Activated CD4-positive, alpha-beta T cell treated with anti-CD3 and anti-CD28 coated beads, Interleukin-2, amount 50 U/mL, for 16 hours (primary cell): ENCODE results near the gene MRC2.
"Not testable (repeated sequence)": the region's sequence is repeated elsewhere in the genome, so short reads cannot be mapped to it uniquely, and the experiment has no call there.

Experiments used
- DNase-seq: peaks from one replicate; pipeline ENCODE4 v3.0.0-alpha.2; 2020

Gene MRC2

DNA sequence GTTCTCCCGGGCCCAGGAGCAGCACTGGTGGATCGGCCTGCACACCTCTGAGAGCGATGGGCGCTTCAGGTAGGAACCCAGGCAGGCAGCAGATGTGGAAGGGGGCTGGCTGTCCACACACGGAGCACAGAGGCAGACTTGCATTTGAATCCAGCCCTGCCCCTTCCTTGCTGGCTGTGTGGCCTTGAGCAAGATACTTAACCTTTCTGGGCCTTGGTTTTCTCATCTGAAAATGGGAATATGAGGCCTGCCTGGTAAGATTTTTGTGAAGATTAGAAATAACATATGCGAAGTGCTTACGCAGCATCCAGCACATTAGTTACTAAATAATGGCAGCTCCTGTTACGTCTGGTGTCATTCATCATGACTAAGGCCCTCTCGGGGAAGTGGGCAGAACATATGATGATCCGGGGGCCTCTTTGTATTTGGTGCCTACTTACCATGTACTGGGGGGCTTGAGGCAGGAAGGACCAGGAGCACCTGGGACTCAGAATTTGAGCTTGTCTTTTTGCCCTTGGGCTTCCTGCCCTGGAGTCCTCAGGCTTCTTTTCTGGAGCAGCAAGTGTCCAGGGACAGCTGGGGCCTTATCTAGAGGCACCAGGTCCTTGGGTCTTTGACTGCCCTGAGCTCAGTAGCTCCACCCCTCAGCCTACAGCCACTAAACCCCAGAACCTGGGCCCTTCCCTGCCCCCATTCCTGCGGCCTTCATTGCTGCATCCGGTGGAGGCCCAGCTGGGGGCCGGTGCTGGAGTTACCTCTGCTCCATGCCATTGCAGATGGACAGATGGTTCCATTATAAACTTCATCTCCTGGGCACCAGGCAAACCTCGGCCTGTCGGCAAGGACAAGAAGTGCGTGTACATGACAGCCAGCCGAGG, 53.8 kb downstream of the MRC2 start:
- DNase-seq, result no peak

DNA sequence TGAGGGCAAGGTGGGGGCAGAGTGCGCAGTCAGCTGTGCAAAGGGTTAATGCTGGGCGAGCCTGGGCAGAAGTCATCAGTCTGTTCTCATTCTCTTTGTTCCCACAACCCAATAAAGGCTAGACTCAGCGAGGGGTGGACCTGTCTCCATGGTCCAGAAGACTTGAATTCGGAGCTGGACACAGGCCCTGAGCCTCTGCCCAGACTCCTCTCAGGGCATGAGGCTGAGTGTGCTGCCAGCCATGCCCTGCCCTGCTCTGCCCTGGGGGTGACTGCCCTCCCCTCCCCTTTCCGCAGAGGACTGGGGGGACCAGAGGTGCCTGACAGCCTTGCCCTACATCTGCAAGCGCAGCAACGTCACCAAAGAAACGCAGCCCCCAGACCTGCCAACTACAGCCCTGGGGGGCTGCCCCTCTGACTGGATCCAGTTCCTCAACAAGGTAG, 54.5 kb downstream of the MRC2 start:
- no peak for DNase-seq

DNA sequence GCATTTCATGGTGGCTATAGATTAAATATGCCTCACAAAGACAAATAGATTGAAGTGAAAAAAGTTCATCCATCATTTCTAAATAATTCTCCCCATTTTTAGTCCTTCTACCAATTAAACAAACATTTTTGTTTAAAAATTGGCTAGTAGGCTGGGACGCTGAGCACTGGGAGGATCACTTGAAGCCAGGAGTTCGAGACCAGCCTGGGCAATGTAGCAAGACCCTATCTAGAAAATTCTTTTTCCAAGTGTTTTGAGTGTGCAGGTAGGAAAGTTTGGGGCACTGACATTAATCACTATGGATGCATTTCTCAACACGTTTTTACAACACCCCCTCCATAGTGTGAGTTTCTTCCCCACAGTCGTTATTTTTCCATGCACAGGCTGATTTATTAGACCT, 56.7 kb downstream of the MRC2 start:
- no peak for DNase-seq

DNA sequence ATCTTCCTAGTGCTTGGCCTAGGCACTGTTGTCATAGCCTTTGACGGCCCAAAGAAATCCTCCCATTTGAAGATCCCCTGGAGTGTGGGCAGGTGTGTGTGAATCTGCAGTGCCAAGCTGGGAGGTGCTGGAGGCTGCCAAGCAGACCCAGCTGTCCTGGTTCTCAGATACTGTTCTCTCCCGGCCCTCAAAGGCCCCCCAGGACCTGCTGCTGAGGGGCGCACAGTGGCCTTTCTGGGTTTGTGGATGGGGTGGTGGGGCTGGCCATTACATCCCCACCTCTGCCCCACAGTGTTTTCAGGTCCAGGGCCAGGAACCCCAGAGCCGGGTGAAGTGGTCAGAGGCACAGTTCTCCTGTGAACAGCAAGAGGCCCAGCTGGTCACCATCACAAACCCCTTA, 60.5 kb downstream of the MRC2 start:
- DNase-seq, result no peak

DNA sequence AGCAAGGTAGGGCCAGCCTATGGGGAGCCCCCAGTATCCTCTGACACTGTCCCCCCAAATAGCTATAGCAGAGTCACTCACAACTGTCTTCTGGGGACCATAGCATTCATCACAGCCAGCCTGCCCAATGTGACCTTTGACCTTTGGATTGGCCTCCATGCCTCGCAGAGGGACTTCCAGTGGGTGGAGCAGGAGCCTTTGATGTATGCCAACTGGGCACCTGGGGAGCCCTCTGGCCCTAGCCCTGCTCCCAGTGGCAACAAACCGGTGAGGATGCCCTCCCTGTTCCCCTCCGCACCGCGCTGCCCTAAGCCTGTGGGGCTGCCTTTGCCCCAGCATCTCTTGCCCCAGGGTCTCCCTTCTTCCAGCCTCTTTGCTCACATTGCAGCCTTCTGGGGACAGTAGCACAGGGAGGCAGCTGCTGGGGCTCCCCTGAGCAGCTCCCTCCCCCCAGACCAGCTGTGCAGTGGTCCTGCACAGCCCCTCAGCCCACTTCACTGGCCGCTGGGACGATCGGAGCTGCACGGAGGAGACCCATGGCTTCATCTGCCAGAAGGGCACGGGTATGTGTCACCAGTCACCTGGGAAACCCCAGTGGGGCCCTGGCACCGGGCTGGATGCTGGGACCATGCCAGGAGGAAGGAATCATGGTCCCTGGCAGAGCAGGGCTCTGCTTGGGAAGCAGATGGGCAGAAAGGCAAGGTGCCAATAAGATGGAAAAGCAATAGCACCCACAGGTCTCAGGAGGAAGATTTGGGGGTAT, 61.1 kb downstream of the MRC2 start:
- DNase-seq, result no peak

DNA sequence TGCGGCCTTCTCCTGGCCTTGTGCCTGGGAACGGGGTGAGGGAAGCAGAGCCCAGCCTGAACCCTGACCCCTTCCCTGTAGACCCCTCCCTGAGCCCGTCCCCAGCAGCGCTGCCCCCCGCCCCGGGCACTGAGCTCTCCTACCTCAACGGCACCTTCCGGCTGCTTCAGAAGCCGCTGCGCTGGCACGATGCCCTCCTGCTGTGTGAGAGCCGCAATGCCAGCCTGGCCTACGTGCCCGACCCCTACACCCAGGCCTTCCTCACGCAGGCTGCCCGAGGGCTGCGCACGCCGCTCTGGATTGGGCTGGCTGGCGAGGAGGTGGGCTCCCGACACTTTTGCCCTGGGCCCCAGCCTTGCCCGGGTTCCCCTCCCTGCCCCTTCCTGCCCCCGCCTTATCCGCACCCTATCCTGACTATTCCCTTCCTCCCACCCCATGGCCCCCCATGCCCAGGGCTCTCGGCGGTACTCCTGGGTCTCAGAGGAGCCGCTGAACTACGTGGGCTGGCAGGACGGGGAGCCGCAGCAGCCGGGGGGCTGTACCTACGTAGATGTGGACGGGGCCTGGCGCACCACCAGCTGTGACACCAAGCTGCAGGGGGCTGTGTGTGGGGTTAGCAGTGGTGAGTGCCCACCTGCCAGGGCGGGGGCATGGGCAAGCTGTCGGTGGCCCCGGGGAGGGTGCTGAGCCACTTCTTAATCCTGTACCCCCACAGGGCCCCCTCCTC, 62.1 kb downstream of the MRC2 start:
- DNase-seq, result no peak

DNA sequence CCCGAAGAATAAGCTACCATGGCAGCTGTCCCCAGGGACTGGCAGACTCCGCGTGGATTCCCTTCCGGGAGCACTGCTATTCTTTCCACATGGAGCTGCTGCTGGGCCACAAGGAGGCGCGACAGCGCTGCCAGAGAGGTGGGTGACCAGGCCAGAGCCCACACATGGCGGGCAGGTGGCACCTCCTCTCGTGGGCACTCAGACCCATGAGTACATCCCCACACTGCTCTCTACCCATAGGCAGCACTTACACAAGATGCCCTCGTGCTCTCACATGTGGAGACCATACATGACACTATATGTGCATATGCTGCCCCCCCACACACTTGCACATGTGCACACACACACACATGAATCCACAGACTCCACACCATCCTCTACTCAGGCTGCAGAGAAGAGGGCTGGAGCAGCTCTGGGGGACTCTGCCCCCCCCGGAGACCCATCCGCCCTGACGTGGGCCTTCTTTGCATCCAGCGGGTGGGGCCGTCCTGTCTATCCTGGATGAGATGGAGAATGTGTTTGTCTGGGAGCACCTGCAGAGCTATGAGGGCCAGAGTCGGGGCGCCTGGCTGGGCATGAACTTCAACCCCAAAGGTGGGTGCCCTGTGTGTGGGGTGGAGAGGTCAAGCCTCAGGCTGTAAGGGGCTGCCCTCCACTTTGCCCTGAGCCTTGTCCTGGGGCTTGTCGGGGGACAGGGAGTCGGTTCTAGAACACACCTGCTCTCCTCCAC, 62.9 kb downstream of the MRC2 start:
- no peak for DNase-seq

DNA sequence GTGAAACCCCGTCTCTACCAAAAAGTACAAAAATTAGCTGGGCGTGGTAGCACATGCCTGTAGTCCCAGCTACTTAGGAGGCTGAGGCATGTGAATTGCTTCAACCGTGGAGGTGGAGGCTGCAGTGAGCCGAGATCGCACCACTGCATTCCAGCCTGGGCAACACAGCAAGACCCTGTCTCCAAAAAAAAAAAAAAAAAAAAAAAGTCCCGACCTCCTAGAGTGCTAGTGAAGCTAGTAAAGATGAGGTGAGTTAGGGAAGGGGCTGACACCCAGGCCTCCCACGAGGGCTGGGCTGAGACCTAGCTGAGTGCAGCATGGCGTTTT, 64.1 kb downstream of the MRC2 start:
- DNase-seq, result not testable (repeated sequence)

DNA sequence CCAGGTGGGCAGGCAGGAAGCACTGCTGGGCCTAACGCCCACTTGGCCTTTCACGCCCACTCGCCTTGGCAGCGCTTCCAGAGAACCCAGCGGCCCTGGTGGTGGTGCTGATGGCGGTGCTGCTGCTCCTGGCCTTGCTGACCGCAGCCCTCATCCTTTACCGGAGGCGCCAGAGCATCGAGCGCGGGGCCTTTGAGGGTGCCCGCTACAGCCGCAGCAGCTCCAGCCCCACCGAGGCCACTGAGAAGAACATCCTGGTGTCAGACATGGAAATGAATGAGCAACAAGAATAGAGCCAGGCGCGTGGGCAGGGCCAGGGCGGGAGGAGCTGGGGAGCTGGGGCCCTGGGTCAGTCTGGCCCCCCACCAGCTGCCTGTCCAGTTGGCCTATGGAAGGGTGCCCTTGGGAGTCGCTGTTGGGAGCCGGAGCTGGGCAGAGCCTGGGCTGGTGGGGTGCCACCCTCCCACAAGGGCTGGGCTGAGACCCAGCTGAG, 64.7 kb downstream of the MRC2 start:
- DNase-seq, result no peak

DNA sequence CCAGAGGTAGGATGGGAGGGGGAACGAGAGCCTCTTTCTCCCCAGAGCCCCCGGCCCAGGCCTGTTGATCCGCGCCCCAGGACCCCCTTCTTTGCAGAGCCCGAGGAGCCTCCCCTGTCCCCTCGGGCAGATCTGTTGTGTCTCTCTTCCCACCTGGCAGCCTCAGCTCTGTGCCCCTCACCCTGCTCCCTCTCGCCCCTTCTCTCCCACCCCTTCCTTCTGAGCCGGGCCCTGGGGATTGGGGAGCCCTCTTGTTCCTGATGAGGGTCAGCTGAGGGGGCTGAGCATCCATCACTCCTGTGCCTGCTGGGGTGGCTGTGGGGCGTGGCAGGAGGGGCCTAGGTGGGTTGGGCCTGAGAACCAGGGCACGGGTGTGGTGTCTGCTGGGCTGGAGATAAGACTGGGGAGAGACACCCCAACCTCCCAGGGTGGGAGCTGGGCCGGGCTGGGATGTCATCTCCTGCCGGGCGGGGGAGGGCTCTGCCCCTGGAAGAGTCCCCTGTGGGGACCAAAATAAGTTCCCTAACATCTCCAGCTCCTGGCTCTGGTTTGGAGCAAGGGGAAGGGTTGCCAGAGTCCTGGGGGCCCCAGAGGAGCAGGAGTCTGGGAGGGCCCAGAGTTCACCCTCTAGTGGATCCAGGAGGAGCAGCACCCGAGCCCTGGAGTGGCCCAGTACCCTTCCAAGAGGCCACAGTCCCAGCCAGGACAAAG, 65.4 kb downstream of the MRC2 start:
- DNase-seq, result no peak

DNA sequence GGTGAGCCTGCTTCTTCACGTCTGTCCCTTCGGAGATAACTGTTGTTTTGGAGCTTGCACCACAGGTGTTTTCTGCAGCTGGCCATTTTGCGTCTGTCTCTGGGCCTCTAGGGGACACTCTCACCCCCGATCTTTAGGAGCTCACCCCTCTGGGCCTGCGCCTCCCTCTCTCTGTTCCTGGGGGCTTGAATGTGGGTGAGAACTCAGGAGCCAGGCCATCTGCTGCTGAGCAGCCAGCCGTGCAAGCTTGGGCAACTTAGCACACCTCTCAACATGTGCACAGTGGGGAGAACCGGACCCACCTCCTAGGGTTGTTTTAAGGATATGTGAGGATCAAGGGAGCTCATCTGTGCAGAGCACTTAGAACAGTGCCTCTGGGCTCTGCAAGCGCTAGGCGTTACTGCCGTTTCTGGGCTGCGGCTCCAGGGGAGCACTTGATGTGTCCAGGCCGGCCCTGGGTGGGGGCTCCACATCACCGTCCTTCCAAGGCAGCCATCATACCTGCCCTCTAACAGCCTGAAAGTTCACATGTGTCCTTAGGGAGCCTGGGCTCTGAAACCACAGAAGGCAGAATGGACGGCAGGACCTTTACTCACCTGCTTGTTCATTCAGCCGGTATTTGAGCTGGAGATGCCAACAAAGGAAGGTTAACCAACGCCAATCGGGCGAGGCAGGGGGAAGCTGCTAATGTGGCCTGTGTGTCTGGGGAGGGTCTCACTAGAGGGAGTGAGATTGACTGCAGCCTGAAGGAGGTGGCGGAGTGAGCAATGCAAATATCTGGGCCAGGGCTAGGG, 66.3 kb downstream of the MRC2 start:
- DNase-seq, result no peak

DNA sequence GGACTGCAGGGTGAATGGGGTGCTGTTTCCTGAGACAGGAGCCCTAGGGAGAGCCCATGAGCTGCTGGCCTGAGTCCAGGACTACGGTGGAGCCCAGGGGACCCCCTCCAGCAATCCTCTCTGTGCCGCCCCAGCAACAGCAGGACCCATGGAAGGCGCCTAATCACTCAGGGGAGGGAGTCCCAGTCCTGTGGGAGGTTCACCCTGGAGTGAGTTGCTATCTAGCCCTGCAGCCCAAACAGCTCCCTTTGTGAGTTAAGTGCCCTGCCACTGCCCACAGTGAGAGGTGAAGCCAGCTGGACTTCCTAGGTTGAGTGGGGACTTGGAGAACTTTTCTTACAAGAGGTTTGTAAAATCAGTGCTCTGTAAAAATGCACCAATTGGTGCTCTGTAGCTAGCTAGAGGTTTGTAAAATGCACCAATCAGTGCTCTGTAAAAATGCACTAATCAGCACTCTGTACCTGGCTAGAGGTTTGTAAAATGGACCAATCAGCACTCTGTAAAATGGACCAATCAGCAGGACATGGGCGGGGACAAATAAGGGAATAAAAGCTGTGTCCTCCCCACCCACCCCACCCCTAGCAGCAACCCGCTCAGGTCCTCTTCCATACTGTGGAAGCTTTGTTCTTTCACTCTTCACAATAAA, 67.7 kb downstream of the MRC2 start:
- DNase-seq, result not testable (repeated sequence)

DNA sequence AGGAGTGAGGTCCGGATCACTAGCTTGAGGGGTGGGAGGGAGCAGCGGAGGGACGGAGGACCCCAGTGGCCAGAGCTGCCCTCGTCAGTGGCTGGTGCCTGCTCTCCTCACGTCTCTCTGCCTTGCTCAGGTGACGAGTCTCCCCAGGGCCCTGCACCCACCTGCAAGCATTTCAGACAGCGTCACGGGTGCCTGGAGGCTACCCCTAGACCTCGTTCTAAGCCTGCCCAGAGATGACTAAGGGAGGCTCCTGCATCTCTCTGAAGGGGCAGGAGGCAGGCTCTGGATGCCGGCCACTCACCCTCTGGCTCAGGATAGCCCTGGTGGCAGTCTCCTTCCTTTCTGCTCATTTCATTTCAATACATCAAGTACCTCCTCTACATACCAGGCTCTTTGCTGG, 68.8 kb downstream of the MRC2 start:
- DNase-seq, result no peak

DNA sequence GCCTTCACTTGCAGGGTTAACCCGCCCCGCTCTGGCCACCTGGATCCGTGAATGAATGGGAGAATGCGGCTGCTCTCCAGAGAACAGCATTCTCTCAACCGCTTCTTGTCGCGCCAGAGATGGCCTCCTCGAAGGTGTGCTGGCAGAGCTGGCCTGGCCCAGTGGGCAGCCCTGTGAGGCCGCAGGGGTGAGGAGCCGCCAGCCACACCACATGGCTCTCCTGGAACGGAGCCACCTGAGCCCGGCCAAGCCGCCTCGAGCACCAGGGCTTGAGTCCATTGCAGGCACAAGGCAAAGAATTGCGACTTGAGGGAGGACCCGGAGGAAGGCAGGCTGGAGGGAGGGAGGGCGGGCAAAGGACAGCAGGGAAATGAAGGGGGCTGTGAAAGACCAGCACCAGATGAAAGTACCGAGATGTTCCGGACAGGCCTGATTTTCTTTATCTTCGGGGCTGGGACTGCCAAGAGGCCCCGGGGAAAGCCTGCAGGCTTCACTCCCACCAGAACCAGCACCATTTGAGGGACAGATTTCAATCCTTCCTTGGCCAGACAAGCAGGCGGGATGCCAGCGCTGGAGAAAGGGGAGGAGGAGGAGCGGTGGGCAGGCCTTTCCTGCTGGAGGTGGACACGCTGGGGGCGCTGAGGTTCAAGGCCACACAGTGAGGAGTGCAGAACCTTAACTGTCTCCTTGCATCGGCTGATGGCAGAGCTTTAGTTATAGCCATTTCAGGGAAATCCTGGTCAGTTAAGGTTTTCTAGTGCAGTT, 69.4 kb downstream of the MRC2 start:
- no peak for DNase-seq

DNA sequence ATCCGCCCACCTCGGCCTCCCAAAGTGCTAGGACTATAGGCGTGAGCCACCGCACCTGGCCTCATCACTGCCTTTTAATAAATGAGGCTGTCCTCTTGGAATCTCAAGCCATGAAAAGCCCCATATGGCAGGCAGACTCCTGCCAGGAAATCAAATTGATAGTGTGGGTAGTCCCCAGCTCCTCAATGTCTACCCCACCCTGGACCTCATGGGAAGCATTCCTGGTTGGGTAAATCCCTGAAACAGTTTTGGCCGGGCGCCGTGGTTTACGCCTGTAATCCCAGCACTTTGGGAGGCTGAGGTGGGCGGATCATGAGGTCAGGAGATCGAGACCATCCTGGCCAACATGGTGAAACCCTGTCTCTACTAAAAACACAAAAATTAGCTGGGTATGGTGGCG, 71.0 kb downstream of the MRC2 start:
- DNase-seq, result not testable (repeated sequence)

DNA sequence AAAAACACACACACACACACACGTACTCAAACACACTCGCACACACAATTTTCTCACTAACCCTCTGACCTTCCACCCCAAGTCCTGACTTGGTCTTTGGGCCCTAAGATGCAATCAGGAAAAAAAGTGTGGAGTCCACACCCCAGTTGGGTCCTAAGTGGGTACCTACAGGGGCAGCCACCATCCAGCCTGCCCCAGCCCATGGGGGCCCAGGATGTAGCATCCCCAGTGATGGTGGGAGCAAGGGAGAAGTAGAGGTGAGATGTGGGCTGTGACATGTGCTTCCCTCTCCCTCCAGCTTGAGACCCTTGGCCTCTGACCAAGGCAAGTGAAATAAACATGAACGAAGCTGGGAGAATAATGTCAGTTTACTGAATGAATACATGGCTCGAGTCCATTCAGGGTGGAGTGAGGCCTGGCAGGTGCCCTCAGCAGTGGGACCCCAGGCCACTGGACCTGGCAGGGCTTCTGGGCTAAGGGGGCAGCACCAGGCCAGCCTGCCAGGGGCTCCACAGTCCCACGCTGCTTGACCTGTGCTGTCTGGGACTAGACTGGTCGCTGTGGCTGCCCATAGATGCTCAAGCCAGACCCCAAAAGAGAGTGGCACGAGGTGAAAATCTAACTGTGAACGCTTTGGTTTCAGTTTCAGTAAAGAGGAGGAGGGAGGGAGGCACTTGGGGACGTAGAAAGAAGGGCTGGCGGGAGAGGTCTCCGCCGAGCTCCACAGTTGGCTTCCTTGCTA, 73.7 kb downstream of the MRC2 start:
- no peak for DNase-seq

DNA sequence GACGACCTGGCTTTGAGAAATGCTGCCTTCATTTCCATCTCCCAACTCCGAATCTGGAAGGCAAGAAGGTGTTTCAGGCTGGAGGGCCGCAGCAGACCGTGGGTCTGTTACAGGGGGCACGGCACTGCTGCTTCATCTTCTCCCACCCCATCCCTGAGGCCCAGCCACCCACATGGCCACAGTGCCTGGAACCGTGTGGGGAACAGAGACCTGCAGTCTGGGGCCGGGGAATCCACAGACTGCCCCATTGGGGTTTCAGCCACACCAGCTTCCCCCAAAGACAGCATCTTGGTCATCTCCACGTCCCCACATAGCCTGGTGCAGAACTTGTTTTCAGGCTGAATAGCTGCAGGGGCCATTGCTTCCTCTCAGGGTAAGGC, 74.2 kb downstream of the MRC2 start:
- no peak for DNase-seq

DNA sequence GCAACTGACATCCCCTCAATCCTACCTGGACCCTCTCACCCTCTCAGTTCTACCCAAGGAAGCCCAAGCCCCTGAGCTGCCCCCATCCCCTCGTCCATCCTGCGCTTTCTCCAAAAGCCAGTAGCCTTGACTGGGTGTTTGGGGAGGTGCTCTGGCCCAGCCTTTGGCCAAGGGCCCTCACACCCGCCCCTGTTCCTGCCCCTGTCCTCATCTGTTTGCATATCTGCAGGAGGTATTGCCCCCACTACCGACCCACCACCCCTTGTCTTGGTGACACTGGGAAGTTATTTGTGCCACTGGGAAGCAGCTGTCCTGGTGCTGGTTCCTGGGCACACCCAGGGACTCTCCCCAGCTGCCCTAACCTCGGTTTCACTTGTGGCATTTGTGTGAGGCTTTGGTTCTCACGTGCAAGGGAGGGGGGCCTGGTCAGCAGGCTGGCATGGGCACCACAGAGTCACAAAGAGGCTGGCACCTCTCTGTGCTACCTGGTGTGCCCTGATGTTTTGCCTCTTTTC, 75.3 kb downstream of the MRC2 start:
- DNase-seq, result no peak

DNA sequence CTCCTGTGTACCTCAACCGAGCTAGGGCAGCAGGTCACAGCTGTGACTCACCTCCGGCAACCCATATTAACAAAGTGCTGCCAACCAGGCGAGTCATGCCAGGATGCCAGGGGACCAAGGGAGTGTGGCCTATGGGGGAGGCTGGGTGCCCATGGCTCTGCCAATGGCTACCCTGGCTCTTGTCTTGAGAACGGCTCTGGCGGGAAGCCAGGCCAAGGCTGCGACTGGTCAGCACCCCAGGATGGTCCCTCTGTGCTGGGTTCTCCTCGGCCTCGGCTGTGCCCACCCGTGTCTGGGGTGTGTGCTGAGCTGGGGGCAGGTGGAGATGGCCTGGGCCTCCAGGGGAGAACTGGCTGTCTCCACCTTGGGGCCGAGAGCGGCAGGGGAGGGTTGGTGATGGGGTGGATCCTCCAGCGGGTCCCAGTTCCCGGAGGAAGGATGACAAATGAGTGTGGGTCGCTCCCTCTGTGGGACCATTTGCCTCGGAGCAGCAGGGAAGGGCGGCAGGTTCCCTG, 75.8 kb downstream of the MRC2 start:
- peak; percentile 21 for DNase-seq
